Mucosa of descending colon (tissue), 3 donors: ENCODE data around the gene MCCC1. TPM values are rescaled to one million over a fixed set of nuclear protein-coding genes. Genes with fewer than 3 reads are reported as not detected.

Experiments
- ATAC-seq: fragments of 200-7000 bp; cut with Tn5 transposase; one replicate; pipeline ENCODE4 v1.9.1; 2020; ENCODE audit warnings: mild to moderate bottlenecking, moderate library complexity
- DNase-seq, 3 donors: peaks; one replicate each; pipeline ENCODE4 v3.0.0-alpha.2; 2020
- H3K36me3 ChIP-seq: fragments of 200-600 bp; one replicate; pipeline ENCODE4 v1.8.0; 2021; ENCODE audit warnings: low read depth, mild to moderate bottlenecking
- H3K4me1 ChIP-seq: fragments of 200-600 bp; one replicate; pipeline ENCODE4 v1.8.0; 2021; ENCODE audit warnings: low read depth, mild to moderate bottlenecking
- H3K4me3 ChIP-seq: fragments of 200-600 bp; one replicate; pipeline ENCODE4 v1.8.0; 2021; ENCODE audit warnings: mild to moderate bottlenecking
- H3K9me3 ChIP-seq: fragments of 200-600 bp; one replicate; pipeline ENCODE4 v1.8.0; 2021; ENCODE audit warnings: mild to moderate bottlenecking
- intact Hi-C, 2 donors: fragments of 100-400 bp; cut with DNase I in 1 of 2; cut with micrococcal nuclease in 1 of 2; formaldehyde crosslinking; loops; one replicate each; pipeline versions ENCODE4 v1.11.0 to v1.11.1; 2022; cut with DNase I, micrococcal nuclease
- long read RNA-seq, 2 donors: library from polyadenylated mRNA; unstranded; transcript quantifications; one replicate each; pipeline ENCODE4 v2.0.0, GENCODE V29; 2019 to 2021
- total RNA-seq, 3 donors: library from RNA; stranded (reverse); fragmentation: NEBNext Ultra II Directional in 2 of 3; extraction: Animal tissue kit (Norgen Biotek cat#: 25700) in 2 of 3; gene quantifications; one replicate each; pipeline versions ENCODE4 v1.2.1 to v1.2.4, GENCODE V29; 2021 to 2023
- TF ChIP-seq, protein P1 (sequence below): fragments of 200-600 bp; IDR thresholded peaks from one replicate; pipeline ENCODE4 v1.8.0; 2022; ENCODE audit warnings: antibody characterized with exemption, mild to moderate bottlenecking
- donor health status: DM: no; HTN: no; CAD: no; lungs with moderate emphysema.
- donor health status: DM: no; HTN: no; CAD: no.
- donor health status: DM: no; HTN: yes; CAD: no.

The MCCC1 gene
- 10 to 100 TPM; 28.1 to 36.5 (median 32.8) TPM for total RNA-seq
- long read RNA-seq, donor 1, transcript MCCC1-201 (19 exons, 2,545 nt): major isoform, 24 of 33 reads
- long read RNA-seq, donor 1, partial matches to known transcripts: 2 of 33 reads
- long read RNA-seq, donor 1, other reads (novel, unspliced or antisense): 7 of 33 reads
- long read RNA-seq, donor 2, transcript MCCC1-201 (19 exons, 2,545 nt): major isoform, 7 of 8 reads
- long read RNA-seq, donor 2, partial matches to known transcripts: 0 of 8 reads
- long read RNA-seq, donor 2, other reads (novel, unspliced or antisense): 1 of 8 reads

DNA sequence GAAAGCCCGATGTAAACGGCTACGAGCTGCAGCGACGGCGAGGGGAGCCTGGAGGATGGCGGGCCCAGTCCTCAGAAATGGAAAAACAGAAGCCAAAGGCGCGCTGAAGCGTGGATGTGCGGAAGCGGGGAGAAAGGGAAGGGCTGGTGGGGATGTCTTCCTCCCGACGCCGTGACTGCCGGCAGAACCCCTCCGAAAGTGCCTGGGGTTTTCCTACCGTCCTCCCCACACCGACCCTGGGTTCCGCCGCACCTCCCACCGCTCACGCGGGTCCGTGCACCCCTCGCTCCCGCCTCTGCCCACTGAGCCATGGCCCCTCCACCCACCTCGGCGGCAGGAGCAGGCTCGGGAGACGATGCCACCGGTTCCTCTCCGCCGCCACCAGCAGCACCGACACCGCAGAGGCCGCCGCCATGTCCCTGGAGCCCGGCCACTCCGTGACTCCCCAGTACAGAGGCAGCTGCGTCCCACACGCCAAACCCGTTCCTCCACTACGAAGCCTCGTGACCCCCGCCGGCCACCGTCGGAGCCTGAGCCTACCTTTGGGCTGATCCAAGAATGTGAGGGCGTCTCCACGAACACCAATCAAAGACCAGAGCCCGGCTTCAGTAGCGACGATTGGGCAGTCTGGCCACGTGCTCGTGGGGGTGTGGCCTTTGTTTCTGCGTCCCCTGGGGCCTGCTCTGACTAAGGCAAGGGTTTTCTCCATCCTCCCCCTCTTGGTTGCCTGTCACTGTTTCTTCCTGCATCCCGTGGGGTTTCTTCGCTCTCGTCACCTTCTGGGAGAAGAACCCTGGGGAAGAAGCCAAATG, at the start of gene MCCC1:
MCCC1 (minus strand) TSS at position 471 of the 812 bp plus-strand sequence; CDS start at position 415, 56 bp downstream.
- H3K36me3 ChIP-seq: no peaks in the 10 kb centered on the region
- ATAC-seq (peak; percentile 100), DNase-seq (peak; percentile 98 to 99 (median 98))
- H3K9me3 ChIP-seq: no peaks in the 10 kb centered on the region
- TF ChIP-seq, protein P1, sequence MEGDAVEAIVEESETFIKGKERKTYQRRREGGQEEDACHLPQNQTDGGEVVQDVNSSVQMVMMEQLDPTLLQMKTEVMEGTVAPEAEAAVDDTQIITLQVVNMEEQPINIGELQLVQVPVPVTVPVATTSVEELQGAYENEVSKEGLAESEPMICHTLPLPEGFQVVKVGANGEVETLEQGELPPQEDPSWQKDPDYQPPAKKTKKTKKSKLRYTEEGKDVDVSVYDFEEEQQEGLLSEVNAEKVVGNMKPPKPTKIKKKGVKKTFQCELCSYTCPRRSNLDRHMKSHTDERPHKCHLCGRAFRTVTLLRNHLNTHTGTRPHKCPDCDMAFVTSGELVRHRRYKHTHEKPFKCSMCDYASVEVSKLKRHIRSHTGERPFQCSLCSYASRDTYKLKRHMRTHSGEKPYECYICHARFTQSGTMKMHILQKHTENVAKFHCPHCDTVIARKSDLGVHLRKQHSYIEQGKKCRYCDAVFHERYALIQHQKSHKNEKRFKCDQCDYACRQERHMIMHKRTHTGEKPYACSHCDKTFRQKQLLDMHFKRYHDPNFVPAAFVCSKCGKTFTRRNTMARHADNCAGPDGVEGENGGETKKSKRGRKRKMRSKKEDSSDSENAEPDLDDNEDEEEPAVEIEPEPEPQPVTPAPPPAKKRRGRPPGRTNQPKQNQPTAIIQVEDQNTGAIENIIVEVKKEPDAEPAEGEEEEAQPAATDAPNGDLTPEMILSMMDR: no peak
- intact Hi-C loops: no loop called here
- H3K4me1 ChIP-seq: peaks cover 4% of the 10 kb centered on the region
- peak within 1 kb of the TSS; percentile 83 for H3K4me3 ChIP-seq

DNA sequence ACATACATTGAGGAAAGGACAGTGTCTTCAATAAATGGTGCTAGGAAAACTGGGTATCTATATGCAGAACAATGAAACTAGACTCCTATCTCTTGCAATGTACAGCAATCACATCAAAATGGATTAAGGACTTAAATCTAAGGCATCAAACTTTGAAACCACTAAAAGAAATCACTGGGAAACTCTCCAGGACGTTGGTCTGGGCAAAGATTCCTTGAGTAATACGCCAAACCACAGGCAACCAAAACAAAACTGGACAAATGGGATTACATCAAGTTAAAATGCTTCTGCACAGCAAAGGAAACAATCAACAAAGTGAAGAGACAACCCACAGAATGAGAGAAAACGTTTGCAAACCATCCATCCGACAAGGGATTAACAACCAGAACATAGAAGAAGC, 48.8 kb upstream of the MCCC1 start:
- DNase-seq (no peak), ATAC-seq (no peak)
- no peaks in the 10 kb centered on the region for H3K9me3 ChIP-seq
- no peaks in the 10 kb centered on the region for H3K36me3 ChIP-seq
- no peak overlapping the region for H3K4me3 ChIP-seq
- intact Hi-C loops: no loop called here
- no peaks in the 10 kb centered on the region for H3K4me1 ChIP-seq
- TF ChIP-seq, protein P1: no peak

DNA sequence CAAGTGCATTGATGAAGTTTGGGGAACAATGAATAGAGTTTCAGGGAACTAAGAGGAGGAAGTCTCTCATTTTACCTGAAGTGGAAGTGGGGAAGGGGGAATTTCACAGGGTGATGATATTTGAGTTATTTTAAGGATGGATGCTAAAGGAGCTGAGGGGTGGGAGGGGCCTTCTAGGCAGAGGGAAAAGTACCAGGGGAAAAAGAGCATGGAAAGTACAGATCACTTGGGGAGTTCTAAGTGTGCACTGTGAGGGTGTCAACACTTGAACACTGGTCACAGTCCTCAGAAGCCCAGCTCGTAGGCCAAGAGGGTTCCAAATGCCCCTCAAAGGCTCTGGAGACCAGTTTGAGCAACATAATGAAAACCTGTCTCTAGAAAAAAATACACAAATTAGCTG, 45.1 kb upstream of the MCCC1 start:
- no peaks in the 10 kb centered on the region for H3K4me1 ChIP-seq
- TF ChIP-seq, protein P1: no peak
- intact Hi-C loops: no loop called here
- DNase-seq: no peak
- no peaks in the 10 kb centered on the region for H3K9me3 ChIP-seq
- no peak overlapping the region for H3K4me3 ChIP-seq
- no peak for ATAC-seq
- H3K36me3 ChIP-seq: no peaks in the 10 kb centered on the region

DNA sequence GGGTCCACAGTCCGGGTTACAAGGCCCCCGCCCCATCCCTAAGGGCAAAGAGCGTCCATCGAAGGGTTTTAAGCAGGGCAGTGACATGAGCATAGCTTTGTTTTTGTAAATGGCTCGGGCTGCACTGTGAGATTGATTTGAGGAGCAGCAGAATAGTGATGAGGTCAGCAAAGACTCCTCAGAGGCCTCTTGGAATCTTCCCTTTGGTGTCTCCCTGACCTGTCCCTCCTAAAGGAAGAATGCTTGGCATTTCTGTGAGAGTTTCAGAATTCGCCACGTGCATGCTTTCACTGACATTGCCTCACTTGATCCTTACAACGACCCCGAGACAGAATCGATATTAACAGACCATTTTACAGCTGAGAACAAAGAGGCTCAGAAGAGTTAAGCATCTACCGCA, 42.9 kb upstream of the MCCC1 start:
- TF ChIP-seq, protein P1: no peak
- Histone ChIP-seq H3K4me1 (no peaks in the 10 kb centered on the region), H3K36me3 (no peaks in the 10 kb centered on the region), H3K4me3 (no peak overlapping the region), H3K9me3 (no peaks in the 10 kb centered on the region)
- no peak for DNase-seq
- intact Hi-C loops: no loop called here
- no peak for ATAC-seq

DNA sequence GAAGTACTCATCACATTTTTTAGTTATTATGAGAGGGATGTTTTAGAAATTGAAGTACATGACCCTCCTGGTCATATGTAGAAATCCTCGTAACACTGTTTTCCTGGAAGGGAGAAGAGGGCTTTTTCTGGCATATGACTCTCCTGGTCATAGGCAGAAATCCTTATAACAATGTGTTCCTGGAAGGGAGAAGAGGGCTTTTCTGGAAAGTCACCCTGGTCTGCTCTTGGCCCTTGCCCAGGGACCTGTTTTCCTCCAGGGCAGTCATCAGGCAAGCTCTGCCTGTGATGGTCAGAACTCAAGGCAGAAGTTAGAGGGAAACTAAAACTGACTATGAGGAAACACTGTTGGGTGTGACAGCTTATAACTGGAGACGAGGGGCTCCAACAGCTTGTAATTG, 35.5 kb upstream of the MCCC1 start:
- DNase-seq: no peak
- TF ChIP-seq, protein P1: no peak
- Histone ChIP-seq H3K9me3 (peaks cover 1% of the 10 kb centered on the region), H3K4me3 (no peak overlapping the region), H3K36me3 (no peaks in the 10 kb centered on the region), H3K4me1 (no peaks in the 10 kb centered on the region)
- no peak for ATAC-seq
- intact Hi-C loops: no loop called here
